ENCODE measurements around the gene COX7A2.

- TF ChIP-seq CTCF (IDR thresholded peaks at IDR 0.05), result no peak
- no peak for TF ChIP-seq POLR2A (IDR thresholded peaks at IDR 0.05)
Measured at GRCh38 chr6:75233092-75233615, 10.4 kb downstream of the COX7A2 start.
